CD4-positive, alpha-beta T cell (primary cell): Measurements from ENCODE around the gene MAP4. TPM values are rescaled to one million over a fixed set of nuclear protein-coding genes. Genes with fewer than 3 reads are reported as not detected.

Experiments used
- ATAC-seq: fragments of 200-7000 bp; cut with Tn5 transposase; one replicate; pipeline ENCODE4 v1.10.0; 2022; ENCODE audit warnings: mild to moderate bottlenecking; ENCODE audit not compliant: poor library complexity
- CTCF ChIA-PET: fragments of 350-600 bp; sonication (Branson Sonifier 250); formaldehyde crosslinking; loops from one replicate; lab custom pipeline; 2021; ENCODE audit warnings: antibody characterized with exemption, inconsistent platforms; lab: Charles Lee
- POLR2A ChIA-PET: fragments of 350-600 bp; sonication (Branson Sonifier 250); formaldehyde crosslinking; loops from one replicate; lab custom pipeline; 2021; ENCODE audit warnings: antibody characterized with exemption, inconsistent platforms; lab: Charles Lee
- DNase-seq, 14 experiments: peaks; one replicate each; pipeline ENCODE4 v3.0.0-alpha.2; 2013 to 2020; ENCODE audit warnings: mixed read lengths in 2 of 14
- H3K27ac ChIP-seq, 2 donors: one replicate each; pipeline versions ENCODE4 v1.5.1 to v1.7.0; 2013; ENCODE audit warnings: low read length in 2 of 2, low read depth in 1 of 2, mild to moderate bottlenecking in 1 of 2
- H3K27me3 ChIP-seq, 2 experiments: 1 replicate in 1 of 2; 2 replicates in 1 of 2; pipeline versions ENCODE4 v1.6.1 to v1.7.0; 2013; ENCODE audit warnings: low read length in 2 of 2, control low read depth in 1 of 2, mild to moderate bottlenecking in 1 of 2, moderate library complexity in 1 of 2; ENCODE audit not compliant: insufficient read depth in 2 of 2, control insufficient read depth in 1 of 2
- H3K36me3 ChIP-seq: one replicate; pipeline ENCODE4 v1.6.1; 2013; ENCODE audit warnings: low read length, control low read depth; ENCODE audit not compliant: insufficient read depth
- H3K4me1 ChIP-seq: one replicate; pipeline ENCODE4 v1.6.1; 2013; ENCODE audit warnings: low read length, control low read depth; ENCODE audit not compliant: insufficient read depth
- H3K4me3 ChIP-seq: one replicate; pipeline ENCODE4 v1.5.1; 2013; ENCODE audit warnings: mild to moderate bottlenecking, low read length, moderate library complexity
- H3K9me3 ChIP-seq, 2 experiments: 1 replicate in 1 of 2; 2 replicates in 1 of 2; pipeline versions ENCODE4 v1.6.1 to v1.7.0; 2013; ENCODE audit warnings: low read length in 2 of 2, mild to moderate bottlenecking in 2 of 2, control low read depth in 1 of 2, moderate library complexity in 1 of 2; ENCODE audit not compliant: control insufficient read depth in 1 of 2, insufficient read depth in 1 of 2
- H3K27ac Mint-ChIP-seq: one replicate; pipeline ENCODE4 v1.8.0; 2020; ENCODE audit warnings: mixed read lengths
- H3K27me3 Mint-ChIP-seq: one replicate; pipeline ENCODE4 v1.8.0; 2021; ENCODE audit warnings: mixed read lengths
- H3K36me3 Mint-ChIP-seq: one replicate; pipeline ENCODE4 v1.8.0; 2021; ENCODE audit warnings: low read depth, mixed read lengths
- H3K4me1 Mint-ChIP-seq: one replicate; pipeline ENCODE4 v1.8.0; 2021; ENCODE audit warnings: low read depth, mixed read lengths
- H3K4me3 Mint-ChIP-seq: one replicate; pipeline ENCODE4 v1.8.0; 2020; ENCODE audit warnings: mild to moderate bottlenecking, mixed read lengths
- H3K9me3 Mint-ChIP-seq: one replicate; pipeline ENCODE4 v1.8.0; 2020; ENCODE audit warnings: mixed read lengths
- intact Hi-C, 2 experiments: fragments of 100-400 bp; cut with DNase I in 1 of 2; cut with micrococcal nuclease in 1 of 2; formaldehyde crosslinking; loops; one replicate each; pipeline versions ENCODE4 v1.15.1 to v1.9.0; 2023 to 2025; cut with DNase I, micrococcal nuclease
- total RNA-seq, 174 experiments: library from RNA in 2 of 174; stranded (reverse) in 2 of 174; gene quantifications; one replicate each; pipeline ENCODE4 v1.2.3 and lab custom pipeline; 2021 to 2026
- TF ChIP-seq, protein P1 (sequence below): fragments of 200-600 bp; IDR thresholded peaks from one replicate; pipeline ENCODE4 v1.8.0; 2022; ENCODE audit warnings: antibody characterized with exemption, mild to moderate bottlenecking

MAP4 gene
- total RNA-seq, 2 experiments from 2014 or later, result 42.2 to 42.6 TPM

DNA sequence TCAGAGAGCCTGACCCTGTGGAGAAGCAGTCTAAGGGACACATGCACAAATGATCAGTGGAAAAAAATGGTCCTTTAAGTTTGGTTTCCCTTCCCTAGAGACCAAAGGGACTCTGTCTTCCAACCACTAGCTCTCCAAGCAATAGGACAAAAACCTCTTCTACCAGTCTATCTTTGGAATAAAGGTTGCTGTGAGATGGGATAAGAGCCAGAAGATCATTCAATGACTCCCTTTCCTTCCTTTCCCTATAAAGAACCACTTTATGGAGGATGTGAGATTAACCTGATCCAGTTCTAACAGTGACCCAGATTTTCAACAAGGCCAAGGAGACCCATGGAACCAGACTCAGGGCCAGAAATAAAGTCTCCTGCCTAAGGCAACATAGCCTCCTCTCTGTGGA is 138.5 kb downstream of the MAP4 start:
- H3K36me3 ChIP-seq, result peaks cover 4% of the 10 kb centered on the region
- DNase-seq (no peak), ATAC-seq (no peak)
- intact Hi-C loops, result no loop called here
- Mint-ChIP-seq H3K27ac (no peak overlapping the region), H3K4me1 (peaks cover 5% of the 10 kb centered on the region), H3K9me3 (no peaks in the 10 kb centered on the region), H3K27me3 (no peaks in the 10 kb centered on the region), H3K4me3 (no peak overlapping the region), H3K36me3 (peaks cover 13% of the 10 kb centered on the region)
- POLR2A ChIA-PET, result interaction anchor here (1.0 kb wide), 1 partner anchor 16 kb away, joined by 4 read pairs; no protein-coding TSS in a partner anchor
- no peaks in the 10 kb centered on the region for H3K4me1 ChIP-seq
- H3K27me3 ChIP-seq, result no peaks in the 10 kb centered on the region
- CTCF ChIA-PET, result no interaction called here
- H3K9me3 ChIP-seq, result no peaks in the 10 kb centered on the region
- H3K27ac ChIP-seq, result no peak overlapping the region
- H3K4me3 ChIP-seq, result no peak overlapping the region
- TF ChIP-seq, protein P1, sequence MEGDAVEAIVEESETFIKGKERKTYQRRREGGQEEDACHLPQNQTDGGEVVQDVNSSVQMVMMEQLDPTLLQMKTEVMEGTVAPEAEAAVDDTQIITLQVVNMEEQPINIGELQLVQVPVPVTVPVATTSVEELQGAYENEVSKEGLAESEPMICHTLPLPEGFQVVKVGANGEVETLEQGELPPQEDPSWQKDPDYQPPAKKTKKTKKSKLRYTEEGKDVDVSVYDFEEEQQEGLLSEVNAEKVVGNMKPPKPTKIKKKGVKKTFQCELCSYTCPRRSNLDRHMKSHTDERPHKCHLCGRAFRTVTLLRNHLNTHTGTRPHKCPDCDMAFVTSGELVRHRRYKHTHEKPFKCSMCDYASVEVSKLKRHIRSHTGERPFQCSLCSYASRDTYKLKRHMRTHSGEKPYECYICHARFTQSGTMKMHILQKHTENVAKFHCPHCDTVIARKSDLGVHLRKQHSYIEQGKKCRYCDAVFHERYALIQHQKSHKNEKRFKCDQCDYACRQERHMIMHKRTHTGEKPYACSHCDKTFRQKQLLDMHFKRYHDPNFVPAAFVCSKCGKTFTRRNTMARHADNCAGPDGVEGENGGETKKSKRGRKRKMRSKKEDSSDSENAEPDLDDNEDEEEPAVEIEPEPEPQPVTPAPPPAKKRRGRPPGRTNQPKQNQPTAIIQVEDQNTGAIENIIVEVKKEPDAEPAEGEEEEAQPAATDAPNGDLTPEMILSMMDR, result no peak

DNA sequence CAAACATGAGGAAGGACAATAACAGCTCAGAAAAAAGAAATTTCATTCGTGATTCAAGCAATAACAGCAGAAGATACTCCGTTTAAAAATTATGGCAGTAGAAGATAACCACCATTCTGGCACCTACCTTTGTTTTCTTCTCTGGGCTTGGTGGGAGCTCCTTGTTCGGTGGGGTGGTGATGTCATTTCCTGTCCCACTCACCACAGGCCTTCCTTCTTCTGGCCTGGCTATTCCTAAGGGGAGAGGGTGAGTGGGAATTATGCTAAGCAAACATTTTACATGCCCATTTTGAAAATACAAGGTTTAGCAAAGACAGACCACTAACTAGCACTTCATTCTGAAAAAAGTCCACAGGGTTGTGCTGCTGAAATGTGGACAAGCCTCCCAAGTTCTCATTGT is 138.9 kb downstream of the MAP4 start:
- H3K9me3 ChIP-seq, result no peaks in the 10 kb centered on the region
- POLR2A ChIA-PET, result interaction anchor here (0.6 to 1.0 kb wide), 2 partner anchors 15 to 455 kb away, joined by 3 to 4 read pairs; no protein-coding TSS in a partner anchor
- Mint-ChIP-seq H3K4me3 (no peak overlapping the region), H3K27ac (no peak overlapping the region), H3K27me3 (no peaks in the 10 kb centered on the region), H3K9me3 (no peaks in the 10 kb centered on the region), H3K36me3 (peaks cover 13% of the 10 kb centered on the region), H3K4me1 (peaks cover 5% of the 10 kb centered on the region)
- H3K4me3 ChIP-seq, result no peak overlapping the region
- TF ChIP-seq, protein P1, result no peak
- CTCF ChIA-PET, result no interaction called here
- H3K27me3 ChIP-seq, result no peaks in the 10 kb centered on the region
- peaks cover 6% of the 10 kb centered on the region for H3K36me3 ChIP-seq
- no peaks in the 10 kb centered on the region for H3K4me1 ChIP-seq
- no peak overlapping the region for H3K27ac ChIP-seq
- ATAC-seq, result no peak
- no peak for DNase-seq
- intact Hi-C loops, result no loop called here

DNA sequence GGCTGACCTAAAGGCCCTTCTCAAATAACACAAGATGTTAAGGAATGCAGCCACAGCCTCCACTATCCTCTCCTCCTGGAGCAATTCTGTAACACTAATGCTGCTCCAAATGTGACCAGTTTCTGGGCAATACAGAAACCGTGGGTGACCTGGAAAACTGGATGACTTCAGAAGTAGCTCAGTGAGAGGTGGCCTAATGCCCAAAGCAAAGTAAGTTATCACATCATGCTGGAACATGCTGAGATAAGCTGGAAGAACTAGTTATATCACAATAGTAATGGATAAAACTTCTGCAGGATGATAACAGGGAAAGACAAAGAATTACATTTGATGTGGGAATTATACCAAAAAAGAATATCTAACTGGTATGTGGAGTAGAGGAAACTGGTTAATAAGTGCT is 141.3 kb downstream of the MAP4 start:
- intact Hi-C loops, result no loop called here
- H3K27me3 ChIP-seq, result no peaks in the 10 kb centered on the region
- no peaks in the 10 kb centered on the region for H3K9me3 ChIP-seq
- no peak overlapping the region for H3K4me3 Mint-ChIP-seq
- H3K4me1 Mint-ChIP-seq, result peaks cover 5% of the 10 kb centered on the region
- DNase-seq (no peak), ATAC-seq (no peak)
- peaks cover 32% of the 10 kb centered on the region for H3K36me3 Mint-ChIP-seq
- no peak overlapping the region for H3K27ac ChIP-seq
- H3K27ac Mint-ChIP-seq, result no peak overlapping the region
- TF ChIP-seq, protein P1, result no peak
- CTCF ChIA-PET, result no interaction called here
- no peak overlapping the region for H3K4me3 ChIP-seq
- H3K27me3 Mint-ChIP-seq, result no peaks in the 10 kb centered on the region
- no peaks in the 10 kb centered on the region for H3K4me1 ChIP-seq
- H3K36me3 ChIP-seq, result peaks cover 24% of the 10 kb centered on the region
- no peaks in the 10 kb centered on the region for H3K9me3 Mint-ChIP-seq
- POLR2A ChIA-PET, result no interaction called here
